Adipose tissue (tissue), 3 donors: ENCODE results near the gene CAMK2D. TPM values are rescaled to one million over a fixed set of nuclear protein-coding genes. Genes with fewer than 3 reads are reported as not detected.
"Not testable (repeated sequence)": the region's sequence is repeated elsewhere in the genome, so short reads cannot be mapped to it uniquely, and the experiment has no call there.

ENCODE experiments used
- H3K27ac ChIP-seq: one replicate; pipeline ENCODE4 v1.5.1; 2013; ENCODE audit warnings: low read depth, low read length
- WGBS, 3 donors: extraction: QIAGEN DNeasy Blood & Tissue Kit; methylation state at CpG; one replicate each; pipeline ENCODE4 v1.1.7; 2013; 5-methylcytosine and 5-hydroxymethylcytosine counted together
- polyA plus RNA-seq, 3 donors: library from polyadenylated mRNA; stranded (reverse); fragments of 200-250 nt; gene quantifications; one replicate each; pipeline ENCODE4 v1.2.3, GENCODE V29; 2013
- donor health status: healthy with polysubstance abuse.
- donor health status: Bipolar disorder and iron deficiency.
- donor health status: healthy.

Gene CAMK2D
- polyA plus RNA-seq, 3 donors = 6.1 to 28.6 (median 26.5) TPM

GRCh38 chr4:113741956-113742355 is 19.6 kb downstream of the CAMK2D start:
- H3K27ac ChIP-seq = no peak overlapping the region

GRCh38 chr4:113740857-113741379 is 20.6 kb downstream of the CAMK2D start:
- no peak overlapping the region for H3K27ac ChIP-seq
- WGBS, 3 donors = 87 to 91% (median 88%) methylated on average over 2 of the region's 2 CpGs

DNA sequence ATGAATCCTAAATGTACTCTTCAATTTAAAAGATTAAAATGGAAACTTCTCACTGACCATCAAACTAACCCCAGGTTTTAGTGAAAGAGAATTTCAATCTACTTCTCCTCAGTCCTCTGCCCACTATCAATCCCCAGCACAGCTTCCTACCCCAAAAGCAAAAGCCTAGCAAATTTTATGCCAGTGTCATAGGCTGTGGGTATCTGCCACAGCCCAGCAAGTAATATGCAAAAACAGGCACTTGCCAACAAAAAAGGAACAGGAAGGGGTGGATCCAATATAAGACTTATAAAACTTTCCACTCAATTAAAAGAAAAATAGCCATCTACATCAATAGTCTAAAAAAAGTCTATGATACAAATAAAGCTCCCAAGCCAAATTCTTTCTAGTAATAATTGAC is 22.3 kb downstream of the CAMK2D start:
- no peak overlapping the region for H3K27ac ChIP-seq

GRCh38 chr4:113738251-113738650 is 23.3 kb downstream of the CAMK2D start:
- no peak overlapping the region for H3K27ac ChIP-seq

GRCh38 chr4:113733685-113734084 is 27.9 kb downstream of the CAMK2D start:
- H3K27ac ChIP-seq = no peak overlapping the region

GRCh38 chr4:113732967-113733527 is 28.5 kb downstream of the CAMK2D start:
- 39 to 70% (median 64%) methylated on average over 1 of the region's 1 CpG for WGBS, 3 donors
- no peak overlapping the region for H3K27ac ChIP-seq

DNA sequence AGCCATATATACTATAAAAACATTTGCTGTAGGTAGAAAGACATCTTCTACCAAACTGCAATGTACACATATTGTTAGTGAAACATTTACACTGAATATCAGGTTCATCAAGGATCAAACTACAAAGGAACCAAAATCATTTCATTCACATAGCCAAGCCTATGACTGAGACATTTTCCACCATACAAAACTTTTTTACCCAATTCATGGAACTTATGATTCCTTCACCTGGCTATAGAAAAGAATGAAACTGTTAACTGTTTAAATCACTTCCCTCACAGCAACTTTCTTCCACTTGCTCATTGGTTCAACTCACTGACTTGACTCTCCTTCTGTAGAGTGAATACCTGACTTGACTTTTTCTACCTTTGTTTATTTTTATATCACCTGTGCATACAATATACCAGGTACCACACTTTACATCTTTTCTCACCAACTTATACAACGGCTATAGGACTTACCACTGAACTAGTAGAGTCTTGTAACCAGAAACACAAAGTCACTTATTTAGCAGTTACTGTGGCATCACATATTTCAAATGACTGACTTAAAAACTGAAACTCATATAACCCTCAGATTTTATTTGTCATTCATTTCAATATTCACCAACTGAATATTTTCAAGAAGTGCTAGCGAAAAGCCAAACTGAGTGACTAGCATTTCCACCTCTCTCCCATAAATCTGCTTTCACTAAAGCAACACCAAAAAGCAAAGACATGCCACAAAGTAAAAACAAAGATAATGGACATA is 30.9 kb downstream of the CAMK2D start:
- no peak overlapping the region for H3K27ac ChIP-seq
- WGBS, 3 donors = 97 to 98% (median 97%) methylated on average over 2 of the region's 2 CpGs

DNA sequence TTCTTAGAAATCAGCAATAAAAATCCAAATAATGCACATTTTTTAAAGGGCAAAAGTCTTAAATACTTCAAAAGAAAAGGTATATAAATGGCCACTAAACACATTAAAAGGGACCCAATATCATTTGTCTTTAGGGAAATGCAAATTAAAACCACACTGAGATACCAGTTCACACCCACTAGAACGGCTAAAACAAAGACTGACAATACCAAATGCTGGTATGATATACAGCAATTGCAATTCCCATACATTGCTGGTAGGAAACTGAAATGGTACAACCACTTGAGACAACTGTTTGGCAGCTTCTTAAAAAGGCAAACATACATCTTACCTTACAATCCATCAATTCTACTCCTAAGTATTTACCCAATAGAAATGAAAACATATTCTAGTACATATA is 33.7 kb downstream of the CAMK2D start:
- H3K27ac ChIP-seq = no peak overlapping the region
- 82 to 83% (median 82%) methylated on average over 1 of the region's 1 CpG for WGBS, 3 donors

DNA sequence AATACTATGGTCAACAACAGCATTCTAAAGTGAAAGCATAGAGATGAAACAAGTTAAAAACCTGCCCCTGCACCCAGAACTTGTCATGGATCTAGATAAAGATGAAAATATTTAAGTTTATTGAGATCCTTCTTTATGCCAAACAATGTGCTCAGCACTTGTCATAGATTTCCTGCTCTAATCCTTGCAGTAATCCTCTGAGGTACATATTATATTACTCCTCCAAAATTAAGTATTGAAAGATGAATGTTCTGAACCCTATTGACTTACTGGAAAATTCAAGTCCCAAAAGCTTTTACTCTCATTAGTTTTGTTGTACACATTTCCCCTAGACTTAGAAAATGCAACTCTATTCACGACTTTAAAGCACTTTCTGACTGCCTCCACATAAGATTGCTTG is 35.6 kb downstream of the CAMK2D start:
- no peak overlapping the region for H3K27ac ChIP-seq
- 79 to 91% (median 87%) methylated on average over 1 of the region's 1 CpG for WGBS, 3 donors

DNA sequence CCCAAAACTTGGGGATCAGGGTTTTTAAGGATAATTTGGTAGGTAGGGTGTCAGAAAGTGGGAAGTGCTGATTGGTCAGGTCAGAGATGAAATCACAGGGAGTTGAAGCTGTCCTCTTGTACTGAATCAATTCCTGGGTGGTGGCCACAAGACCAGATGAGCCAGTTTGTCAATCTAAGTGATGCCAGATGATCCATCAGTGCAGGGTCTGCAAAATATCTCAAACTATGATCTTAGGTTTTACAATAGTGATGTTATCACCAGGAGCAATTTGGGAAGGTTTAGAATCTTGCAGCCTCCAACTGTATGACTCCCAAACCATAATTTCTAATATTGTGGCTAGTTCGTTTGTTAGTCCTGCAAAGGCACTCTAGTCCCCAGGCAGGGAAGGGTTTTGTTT is 43.3 kb downstream of the CAMK2D start:
- 89 to 93% (median 92%) methylated on average over 1 of the region's 1 CpG for WGBS, 3 donors
- no peak overlapping the region for H3K27ac ChIP-seq

GRCh38 chr4:113711883-113712662 is 49.5 kb downstream of the CAMK2D start:
- H3K27ac ChIP-seq = no peak overlapping the region
- WGBS, 3 donors = 73 to 86% (median 78%) methylated on average over 1 of the region's 1 CpG

GRCh38 chr4:113708250-113708649 is 53.3 kb downstream of the CAMK2D start:
- 10 to 34% (median 33%) methylated on average over 1 of the region's 1 CpG for WGBS, 3 donors
- H3K27ac ChIP-seq = no peak overlapping the region

- H3K27ac ChIP-seq = no peak overlapping the region
- 84 to 85% (median 85%) methylated on average over 2 of the region's 2 CpGs for WGBS, 3 donors
Observed at GRCh38 chr4:113707048-113707447, 54.5 kb downstream of the CAMK2D start.

GRCh38 chr4:113705097-113705496 is 56.4 kb downstream of the CAMK2D start:
- WGBS, 3 donors = 96 to 99% (median 99%) methylated on average over 6 of the region's 6 CpGs

DNA sequence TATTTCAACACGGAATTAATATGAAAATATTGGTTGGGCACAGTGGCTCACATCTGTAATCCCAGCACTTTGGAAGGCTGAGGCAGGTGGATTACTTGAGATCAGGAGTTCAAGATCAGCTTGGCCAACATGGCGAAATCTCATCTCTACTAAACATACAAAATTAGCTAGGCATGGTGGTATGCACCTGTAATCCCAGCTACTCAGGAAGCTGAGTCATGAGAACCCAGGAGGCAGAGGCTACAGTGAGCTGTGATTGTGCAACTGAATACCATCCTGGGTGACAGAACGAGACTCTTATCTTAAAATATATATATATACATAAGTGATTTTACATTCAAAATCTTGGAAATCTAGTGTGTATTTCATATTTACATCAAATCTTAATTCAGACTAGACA is 58.9 kb downstream of the CAMK2D start:
- not testable (repeated sequence) for H3K27ac ChIP-seq
- WGBS, 3 donors = 81 to 90% (median 86%) methylated on average over 3 of the region's 3 CpGs

More at GRCh38 chr4:113705097-113705496, 56.4 kb downstream of the CAMK2D start:
- H3K27ac ChIP-seq = not testable (repeated sequence)

DNA sequence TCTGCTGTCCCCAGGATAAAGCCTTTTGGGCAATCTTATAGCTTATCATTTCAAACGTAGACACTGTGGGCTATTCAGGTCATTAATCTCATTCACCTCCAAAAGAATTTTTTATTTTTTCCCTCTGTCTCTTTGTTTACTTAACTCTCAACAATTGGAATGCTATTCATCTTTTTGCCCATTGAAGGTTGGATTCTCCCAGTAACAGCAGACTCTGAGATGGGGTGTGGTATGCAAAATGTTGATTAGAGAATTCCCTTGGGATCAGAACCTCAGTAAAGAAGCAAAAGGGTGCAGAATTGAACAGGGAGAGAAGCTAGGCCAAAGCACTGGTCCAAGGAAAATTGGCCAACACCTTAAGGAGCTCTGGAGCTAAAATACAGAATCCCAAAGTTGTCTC is 60.4 kb downstream of the CAMK2D start:
- H3K27ac ChIP-seq = no peak overlapping the region
- WGBS, 3 donors = 46 to 69% (median 63%) methylated on average over 1 of the region's 1 CpG

DNA sequence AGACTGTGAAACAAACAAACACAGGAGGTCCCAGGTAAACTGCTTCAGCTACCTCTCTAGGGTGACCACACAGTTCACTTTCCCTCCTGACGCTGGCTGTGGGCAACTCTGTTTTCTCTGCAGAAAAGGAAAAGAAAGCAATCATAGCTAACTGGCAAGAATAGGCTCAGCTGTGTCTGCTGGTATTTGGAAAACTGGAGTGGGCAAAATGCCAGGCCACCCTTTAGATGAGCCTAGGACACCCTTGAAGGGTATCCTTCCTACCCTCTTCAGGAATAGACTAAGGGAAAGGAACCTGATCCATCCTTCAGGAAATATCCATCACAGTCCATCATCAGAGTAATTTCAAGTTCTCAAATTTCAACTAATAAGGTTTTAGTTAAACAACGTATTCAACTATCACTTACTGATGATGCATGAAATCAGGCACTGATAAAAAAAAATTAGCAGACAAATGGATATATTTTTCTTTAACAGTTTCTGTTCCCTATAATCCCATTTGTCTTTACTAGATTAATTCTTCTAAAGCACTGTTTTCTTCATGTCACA is 60.9 kb downstream of the CAMK2D start:
- 65 to 83% (median 74%) methylated on average over 2 of the region's 2 CpGs for WGBS, 3 donors
- H3K27ac ChIP-seq = no peak overlapping the region

GRCh38 chr4:113699772-113700171 is 61.8 kb downstream of the CAMK2D start:
- WGBS, 3 donors = 92 to 97% (median 95%) methylated on average over 2 of the region's 2 CpGs
- no peak overlapping the region for H3K27ac ChIP-seq

GRCh38 chr4:113697429-113697828 is 64.1 kb downstream of the CAMK2D start:
- WGBS, 3 donors = 78 to 94% (median 88%) methylated on average over 2 of the region's 2 CpGs

More at GRCh38 chr4:113697429-113697828, 64.1 kb downstream of the CAMK2D start:
- no peak overlapping the region for H3K27ac ChIP-seq
